ENCODE measurements around the gene WIZ. TPM values are rescaled to one million over a fixed set of nuclear protein-coding genes. Genes with fewer than 3 reads are reported as not detected.
A peak's percentile ranks its signal among the peaks of the same experiment; 100 is the strongest.

WIZ gene
- total RNA-seq, 4 donors from 2014 or later, result 39.1 to 44.9 (median 41.0) TPM

DNA sequence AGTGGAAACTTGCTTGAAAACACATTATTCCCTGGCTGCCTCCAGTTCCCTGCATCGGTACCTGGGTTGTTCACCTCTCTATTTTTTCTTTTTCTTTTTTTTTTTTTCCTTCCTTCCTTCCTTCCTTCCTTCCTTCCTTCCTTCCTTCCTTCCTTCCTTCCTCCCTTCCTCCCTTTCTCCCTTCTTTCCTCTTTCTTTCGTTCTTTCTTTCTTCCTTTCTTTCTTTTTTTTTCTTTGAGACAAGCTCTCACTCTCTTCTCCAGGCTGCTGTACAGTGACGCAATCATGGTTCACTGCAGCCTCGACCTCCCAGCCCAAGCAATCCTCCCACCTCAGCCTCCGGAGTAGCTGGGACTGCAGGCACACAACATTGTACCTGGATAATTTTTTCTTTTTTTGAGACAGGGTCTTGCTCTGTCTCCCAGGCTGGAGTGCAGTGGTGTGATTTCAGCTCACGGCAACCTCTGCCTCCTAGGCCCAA is 18.0 kb upstream of the WIZ start:
- peaks cover 49% of the 10 kb centered on the region for H3K27me3 ChIP-seq
- H3K36me3 ChIP-seq, result no peaks in the 10 kb centered on the region
- WGBS, result 80% methylated on average over 6 of the region's 6 CpGs
- no peaks in the 10 kb centered on the region for H3K9me3 ChIP-seq
- H3K4me1 ChIP-seq, result peaks cover 14% of the 10 kb centered on the region
- TF ChIP-seq, protein P1, sequence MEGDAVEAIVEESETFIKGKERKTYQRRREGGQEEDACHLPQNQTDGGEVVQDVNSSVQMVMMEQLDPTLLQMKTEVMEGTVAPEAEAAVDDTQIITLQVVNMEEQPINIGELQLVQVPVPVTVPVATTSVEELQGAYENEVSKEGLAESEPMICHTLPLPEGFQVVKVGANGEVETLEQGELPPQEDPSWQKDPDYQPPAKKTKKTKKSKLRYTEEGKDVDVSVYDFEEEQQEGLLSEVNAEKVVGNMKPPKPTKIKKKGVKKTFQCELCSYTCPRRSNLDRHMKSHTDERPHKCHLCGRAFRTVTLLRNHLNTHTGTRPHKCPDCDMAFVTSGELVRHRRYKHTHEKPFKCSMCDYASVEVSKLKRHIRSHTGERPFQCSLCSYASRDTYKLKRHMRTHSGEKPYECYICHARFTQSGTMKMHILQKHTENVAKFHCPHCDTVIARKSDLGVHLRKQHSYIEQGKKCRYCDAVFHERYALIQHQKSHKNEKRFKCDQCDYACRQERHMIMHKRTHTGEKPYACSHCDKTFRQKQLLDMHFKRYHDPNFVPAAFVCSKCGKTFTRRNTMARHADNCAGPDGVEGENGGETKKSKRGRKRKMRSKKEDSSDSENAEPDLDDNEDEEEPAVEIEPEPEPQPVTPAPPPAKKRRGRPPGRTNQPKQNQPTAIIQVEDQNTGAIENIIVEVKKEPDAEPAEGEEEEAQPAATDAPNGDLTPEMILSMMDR (IDR thresholded peaks at IDR 0.05), result no peak
- TF ChIP-seq POLR2AphosphoS5 (IDR thresholded peaks at IDR 0.05) (no peak), POLR2A (IDR thresholded peaks at IDR 0.05) (no peak), EP300 (IDR thresholded peaks at IDR 0.05) (no peak)
- no peak overlapping the region for H3K27ac ChIP-seq
- DNase-seq (ENCODE audit: low spot score in 2 of 2), result no peak
- H3K4me3 ChIP-seq, result no peak overlapping the region

- DNase-seq (ENCODE audit: low spot score in 2 of 2), result no peak
- no peak overlapping the region for H3K4me3 ChIP-seq
- H3K27me3 ChIP-seq, result peaks cover 49% of the 10 kb centered on the region
- 47% methylated on average over 8 of the region's 8 CpGs for WGBS
- no peaks in the 10 kb centered on the region for H3K36me3 ChIP-seq
- peaks cover 14% of the 10 kb centered on the region for H3K4me1 ChIP-seq
- TF ChIP-seq, protein P1 (IDR thresholded peaks at IDR 0.05), result no peak
- no peaks in the 10 kb centered on the region for H3K9me3 ChIP-seq
- no peak overlapping the region for H3K27ac ChIP-seq
Observed at GRCh38 chr19:15466851-15467733, 17.3 kb upstream of the WIZ start.

GRCh38 chr19:15464394-15465385 is 14.9 kb upstream of the WIZ start, which contains the start of gene RASAL3:
Gene RASAL3, minus strand, starts transcription at chr19:15464544. Its CDS starts 186 bp downstream, at chr19:15464358.
- no peak within 1 kb of the TSS for H3K27ac ChIP-seq
- DNase-seq (ENCODE audit: low spot score in 2 of 2), result no peak
- TF ChIP-seq, protein P1 (IDR thresholded peaks at IDR 0.05), result no peak
- TF ChIP-seq EP300 (IDR thresholded peaks at IDR 0.05) (no peak), POLR2AphosphoS5 (IDR thresholded peaks at IDR 0.05) (no peak), POLR2A (IDR thresholded peaks at IDR 0.05) (no peak)
- no peaks in the 10 kb centered on the region for H3K36me3 ChIP-seq
- WGBS, result 34% methylated on average over 17 of the region's 17 CpGs
- H3K27me3 ChIP-seq, result peaks cover 28% of the 10 kb centered on the region
- H3K4me1 ChIP-seq, result peaks cover 11% of the 10 kb centered on the region
- H3K4me3 ChIP-seq, result peak within 1 kb of the TSS; percentile 45
- H3K9me3 ChIP-seq, result no peaks in the 10 kb centered on the region

DNA sequence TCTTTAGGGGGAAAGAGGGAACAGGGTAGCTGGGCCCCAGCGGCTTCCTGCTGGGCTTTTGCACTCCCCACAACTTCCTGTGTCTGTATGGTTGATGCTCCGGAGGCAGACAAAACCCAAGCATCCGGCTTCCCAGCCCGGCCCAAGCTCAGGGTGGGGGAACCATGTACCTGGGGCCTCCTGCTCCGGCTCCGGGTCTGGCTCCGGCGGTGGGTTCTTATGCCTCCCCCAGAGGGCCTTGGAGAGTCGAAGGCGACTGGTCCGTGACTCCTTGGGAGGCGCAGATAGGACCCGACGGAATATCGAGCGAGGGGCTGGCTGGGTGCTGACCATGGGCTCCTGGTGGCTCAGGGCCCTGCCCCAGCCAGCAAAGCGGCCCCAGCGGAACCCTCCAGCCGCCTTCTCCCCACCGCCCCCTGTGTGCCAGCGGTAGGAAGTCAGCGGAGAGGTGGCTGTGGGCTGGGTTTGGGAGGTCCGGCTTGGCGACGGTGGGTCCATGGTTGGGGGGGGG is 14.2 kb upstream of the WIZ start:
- peaks cover 5% of the 10 kb centered on the region for H3K4me1 ChIP-seq
- H3K27me3 ChIP-seq, result peaks cover 21% of the 10 kb centered on the region
- 47% methylated on average over 21 of the region's 25 CpGs for WGBS
- H3K36me3 ChIP-seq, result no peaks in the 10 kb centered on the region
- H3K9me3 ChIP-seq, result no peaks in the 10 kb centered on the region
- peak overlapping the region; percentile 45 for H3K4me3 ChIP-seq
- DNase-seq (ENCODE audit: low spot score in 2 of 2), result peak in 1 of 2 donors; percentile 63
- no peak for TF ChIP-seq POLR2A (IDR thresholded peaks at IDR 0.05)
- no peak for TF ChIP-seq POLR2AphosphoS5 (IDR thresholded peaks at IDR 0.05)
- no peak overlapping the region for H3K27ac ChIP-seq

GRCh38 chr19:15461694-15462093 is 11.9 kb upstream of the WIZ start:
- no peak for TF ChIP-seq POLR2AphosphoS5 (IDR thresholded peaks at IDR 0.05)
- TF ChIP-seq, protein P1 (IDR thresholded peaks at IDR 0.05), result no peak
- TF ChIP-seq POLR2A (IDR thresholded peaks at IDR 0.05), result no peak
- no peak for TF ChIP-seq EP300 (IDR thresholded peaks at IDR 0.05)
- WGBS, result 73% methylated on average over 2 of the region's 2 CpGs
- Histone ChIP-seq H3K4me3 (no peak overlapping the region), H3K27me3 (peaks cover 26% of the 10 kb centered on the region), H3K9me3 (no peaks in the 10 kb centered on the region), H3K4me1 (peaks cover 19% of the 10 kb centered on the region), H3K27ac (no peak overlapping the region), H3K36me3 (no peaks in the 10 kb centered on the region)
- no peak for DNase-seq (ENCODE audit: low spot score in 2 of 2)

All from suprapubic skin (tissue), 4 donors.